OCI-LY3 (cell line): ENCODE results near the gene TMEM267.

Source experiments
- H2AFZ ChIP-seq: fragments of 200-600, 300-600 bp; shearing (Covaris generic); 2 replicates; pipeline ENCODE4 v1.6.0; 2014; ENCODE audit warnings: antibody characterized with exemption, low read depth, low read length
- H3K27ac ChIP-seq: fragments of 200-600, 300-600 bp; sonication (generic); 2 replicates; pipeline ENCODE4 v1.5.1; 2014; ENCODE audit warnings: mild to moderate bottlenecking, low read length, moderate library complexity, mixed read lengths
- H3K27me3 ChIP-seq: fragments of 200-600, 300-600 bp; sonication (generic); 2 replicates; pipeline ENCODE4 v1.6.1; 2014; ENCODE audit warnings: low read depth, low read length, mixed read lengths
- H3K36me3 ChIP-seq: fragments of 200-600, 300-600 bp; sonication (generic); replicated peaks from 2 replicates; pipeline ENCODE3; 2014; ENCODE audit warnings: low read depth, low read length, mixed read lengths
- H3K4me1 ChIP-seq: fragments of 300-600, 200-600 bp; sonication (generic); 2 replicates; pipeline ENCODE4 v1.6.1; 2014; ENCODE audit warnings: low read length, mixed read lengths
- H3K4me2 ChIP-seq: fragments of 200-600, 300-600 bp; sonication (generic); 2 replicates; pipeline ENCODE4 v1.6.1; 2014; ENCODE audit warnings: low read length, mixed read lengths
- H3K4me3 ChIP-seq: fragments of 300-600, 200-600 bp; sonication (generic); 2 replicates; pipeline ENCODE4 v1.5.1; 2014; ENCODE audit warnings: antibody characterized with exemption, mild to moderate bottlenecking, low read length, moderate library complexity
- H3K79me2 ChIP-seq: fragments of 300-600, 200-600 bp; shearing (Covaris generic); 2 replicates; pipeline ENCODE4 v1.6.1; 2014; ENCODE audit warnings: mild to moderate bottlenecking, low read length, mixed read lengths
- H3K9ac ChIP-seq: fragments of 300-600, 200-600 bp; shearing (Covaris generic); 2 replicates; pipeline ENCODE4 v1.6.0; 2014; ENCODE audit warnings: mild to moderate bottlenecking, low read length, moderate library complexity
- H3K9me3 ChIP-seq: fragments of 200-600, 300-600 bp; shearing (Covaris generic); 2 replicates; pipeline ENCODE4 v1.6.1; 2014; ENCODE audit warnings: low read length, mixed read lengths; ENCODE audit not compliant: insufficient read depth
- H4K20me1 ChIP-seq: fragments of 200-600, 300-600 bp; sonication (generic); 2 replicates; pipeline ENCODE4 v1.6.1; 2016; ENCODE audit warnings: low read length, mixed read lengths; ENCODE audit not compliant: insufficient read depth
- CTCF ChIP-seq: fragments of 200-600, 300-600 bp; sonication (generic); IDR thresholded peaks from 2 replicates; pipeline ENCODE4 v1.5.1; 2014; ENCODE audit warnings: antibody characterized with exemption, low read length, low read depth
- EZH2phosphoT487 ChIP-seq: fragments of 200-600 bp; shearing (Covaris generic); IDR thresholded peaks from 2 replicates; pipeline ENCODE4 v1.6.1; 2018; ENCODE audit warnings: antibody characterized with exemption, mixed run types, low read depth

The TMEM267 gene

GRCh38 chr5:43421450-43422133, 62.1 kb downstream of the TMEM267 start:
- Histone ChIP-seq H3K27ac (no peak overlapping the region), H3K79me2 (no peaks in the 10 kb centered on the region), H3K27me3 (no peaks in the 10 kb centered on the region), H3K9me3 (no peaks in the 10 kb centered on the region), H3K36me3 (no peaks in the 10 kb centered on the region), H3K9ac (no peak overlapping the region), H2AFZ (no peak overlapping the region), H3K4me3 (no peak overlapping the region), H3K4me2 (no peak overlapping the region), H4K20me1 (no peaks in the 10 kb centered on the region), H3K4me1 (peaks cover 5% of the 10 kb centered on the region; the same call in 1 of the 2 replicates)
- TF ChIP-seq CTCF (no peak), EZH2phosphoT487 (no peak)

GRCh38 chr5:43420241-43420640, 63.4 kb downstream of the TMEM267 start:
- Histone ChIP-seq H4K20me1 (no peaks in the 10 kb centered on the region), H3K4me2 (no peak overlapping the region), H3K4me1 (peaks cover 5% of the 10 kb centered on the region; the same call in 1 of the 2 replicates), H3K4me3 (no peak overlapping the region), H3K27me3 (no peaks in the 10 kb centered on the region), H3K9me3 (no peaks in the 10 kb centered on the region), H3K79me2 (no peaks in the 10 kb centered on the region), H3K27ac (no peak overlapping the region), H2AFZ (no peak overlapping the region), H3K9ac (no peak overlapping the region), H3K36me3 (no peaks in the 10 kb centered on the region)
- no peak for TF ChIP-seq CTCF
- no peak for TF ChIP-seq EZH2phosphoT487

- Histone ChIP-seq H3K79me2 (no peaks in the 10 kb centered on the region), H4K20me1 (no peaks in the 10 kb centered on the region), H3K4me3 (no peak overlapping the region), H3K9me3 (no peaks in the 10 kb centered on the region), H3K4me1 (peaks cover 5% of the 10 kb centered on the region; the same call in 1 of the 2 replicates), H3K4me2 (no peak overlapping the region), H3K27me3 (no peaks in the 10 kb centered on the region), H3K36me3 (no peaks in the 10 kb centered on the region), H2AFZ (no peak overlapping the region), H3K27ac (no peak overlapping the region), H3K9ac (no peak overlapping the region)
- TF ChIP-seq EZH2phosphoT487 (no peak), CTCF (no peak)
These were observed 65.1 kb downstream of the TMEM267 start for GRCh38 chr5:43418561-43418960.

GRCh38 chr5:43416803-43417394, 66.8 kb downstream of the TMEM267 start:
- Histone ChIP-seq H3K9me3 (no peaks in the 10 kb centered on the region), H3K9ac (no peak overlapping the region), H3K27ac (no peak overlapping the region), H2AFZ (no peak overlapping the region), H3K27me3 (no peaks in the 10 kb centered on the region), H3K36me3 (no peaks in the 10 kb centered on the region), H3K4me1 (peaks cover under 1% of the 10 kb centered on the region; the same call in 1 of the 2 replicates), H3K4me3 (no peak overlapping the region), H3K4me2 (no peak overlapping the region), H4K20me1 (no peaks in the 10 kb centered on the region), H3K79me2 (no peaks in the 10 kb centered on the region)
- no peak for TF ChIP-seq EZH2phosphoT487
- no peak for TF ChIP-seq CTCF
